Activated CD8-positive, alpha-beta T cell treated with anti-CD3 and anti-CD28 coated beads, Interleukin-2, amount 10 ng/mL, durations not matched to agents 7 days and 5 days (primary cell): ENCODE results near the gene SCYL1. TPM values are rescaled to one million over a fixed set of nuclear protein-coding genes. Genes with fewer than 3 reads are reported as not detected.

Experiments used
- ATAC-seq: fragments of 150-1000 bp; cut with Tn5 transposase; one replicate; pipeline ENCODE4 v1.10.0; 2021; ENCODE audit warnings: moderate library complexity
- CTCF ChIA-PET: fragments of 350-600 bp; sonication (Branson Sonifier 250); formaldehyde crosslinking; loops from one replicate; lab custom pipeline; 2021; ENCODE audit warnings: antibody characterized with exemption; lab: Charles Lee
- POLR2A ChIA-PET: fragments of 350-600 bp; sonication (Branson Sonifier 250); formaldehyde crosslinking; loops from one replicate; lab custom pipeline; 2021; ENCODE audit warnings: antibody characterized with exemption; lab: Charles Lee
- DNase-seq: peaks from one replicate; pipeline ENCODE4 v3.0.0-alpha.2; 2020
- H3K27ac Mint-ChIP-seq: one replicate; pipeline ENCODE4 v1.8.0; 2021; ENCODE audit warnings: mild to moderate bottlenecking, mixed read lengths
- H3K27me3 Mint-ChIP-seq: one replicate; pipeline ENCODE4 v1.8.0; 2021; ENCODE audit warnings: low read depth, mixed read lengths
- H3K36me3 Mint-ChIP-seq: one replicate; pipeline ENCODE4 v1.8.0; 2021; ENCODE audit warnings: low read depth, mixed read lengths
- H3K4me1 Mint-ChIP-seq: one replicate; pipeline ENCODE4 v1.8.0; 2021; ENCODE audit warnings: low read depth, mixed read lengths
- H3K4me3 Mint-ChIP-seq: one replicate; pipeline ENCODE4 v1.8.0; 2021; ENCODE audit warnings: mild to moderate bottlenecking, mixed read lengths
- H3K9me3 Mint-ChIP-seq: one replicate; pipeline ENCODE4 v1.8.0; 2022; ENCODE audit warnings: mixed read lengths; ENCODE audit not compliant: insufficient read depth
- total RNA-seq, 2 experiments: library from RNA; stranded (reverse); gene quantifications; one replicate each; pipeline ENCODE4 v1.2.3, GENCODE V29; 2021

Gene SCYL1
- total RNA-seq, 2 experiments from 2014 or later, result 68.0 to 69.5 TPM

DNA sequence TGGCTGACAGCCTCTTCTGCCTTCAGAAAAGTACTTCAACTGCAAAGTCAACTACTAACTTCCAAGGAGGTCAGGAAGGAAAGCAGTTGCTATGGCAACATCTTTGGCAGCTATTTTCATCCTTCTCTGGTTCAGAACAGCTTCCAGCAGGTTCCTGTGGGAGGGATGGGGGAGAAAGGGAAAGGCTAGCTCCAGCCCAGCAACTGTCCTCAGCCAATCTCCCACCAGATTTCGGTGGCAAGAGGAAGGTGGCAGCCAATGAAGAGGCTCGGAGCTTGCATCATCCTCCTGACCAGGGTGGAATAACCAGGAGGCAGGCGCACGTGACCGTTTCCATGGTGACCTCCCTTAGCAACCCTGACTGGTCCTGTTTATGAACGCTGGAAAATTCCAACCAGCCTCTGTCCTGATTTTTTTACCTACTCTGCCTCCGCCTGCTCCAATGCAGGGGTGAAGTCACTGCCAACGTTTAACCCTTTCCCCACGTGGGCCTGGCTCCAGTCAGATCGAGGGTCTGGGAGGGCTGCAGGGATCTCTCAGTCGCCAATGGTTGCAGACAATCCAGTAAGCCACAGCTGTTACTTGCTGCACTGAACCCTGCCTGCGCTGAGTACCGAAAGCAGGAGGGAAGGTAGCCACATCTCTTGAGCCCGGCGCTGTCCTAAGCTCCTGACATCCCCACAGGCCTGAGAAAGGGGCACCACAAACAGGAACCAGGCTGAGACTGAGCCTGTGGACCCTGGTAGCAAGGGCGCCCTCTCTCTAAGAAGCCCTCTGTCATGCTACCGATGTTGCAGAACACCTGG lies 37.2 kb upstream of the SCYL1 start:
- Mint-ChIP-seq H3K36me3 (no peaks in the 10 kb centered on the region), H3K9me3 (no peaks in the 10 kb centered on the region), H3K4me1 (peaks cover 31% of the 10 kb centered on the region), H3K27me3 (peaks cover 3% of the 10 kb centered on the region), H3K27ac (no peak overlapping the region), H3K4me3 (no peak overlapping the region)
- no peak for DNase-seq
- peak; percentile 54 for ATAC-seq
- ChIA-PET POLR2A (interaction anchor here (0.8 to 18.7 kb wide), 6 partner anchors 9 to 66 kb away, joined by 3 to 447 read pairs (median 5); partner anchors contain the start of gene MALAT1), CTCF (interaction anchor here (0.6 to 3.5 kb wide), 10 partner anchors 9 to 158 kb away, joined by 3 to 14 read pairs (median 4); no protein-coding TSS in a partner anchor)

GRCh38 chr11:65488273-65489034 lies 36.4 kb upstream of the SCYL1 start:
- Mint-ChIP-seq H3K27me3 (peaks cover 3% of the 10 kb centered on the region), H3K9me3 (no peaks in the 10 kb centered on the region), H3K36me3 (no peaks in the 10 kb centered on the region), H3K4me3 (no peak overlapping the region), H3K4me1 (peaks cover 36% of the 10 kb centered on the region), H3K27ac (peak overlapping the region; percentile 28)
- no peak for DNase-seq
- POLR2A ChIA-PET, result interaction anchor here (0.8 to 18.7 kb wide), 8 partner anchors 10 to 227 kb away, joined by 3 to 447 read pairs (median 4); partner anchors contain the start of genes MALAT1, NEAT1 and POLA2
- no peak for ATAC-seq
- CTCF ChIA-PET, result interaction anchor here (0.6 to 3.5 kb wide), 10 partner anchors 8 to 173 kb away, joined by 3 to 14 read pairs (median 4); no protein-coding TSS in a partner anchor

DNA sequence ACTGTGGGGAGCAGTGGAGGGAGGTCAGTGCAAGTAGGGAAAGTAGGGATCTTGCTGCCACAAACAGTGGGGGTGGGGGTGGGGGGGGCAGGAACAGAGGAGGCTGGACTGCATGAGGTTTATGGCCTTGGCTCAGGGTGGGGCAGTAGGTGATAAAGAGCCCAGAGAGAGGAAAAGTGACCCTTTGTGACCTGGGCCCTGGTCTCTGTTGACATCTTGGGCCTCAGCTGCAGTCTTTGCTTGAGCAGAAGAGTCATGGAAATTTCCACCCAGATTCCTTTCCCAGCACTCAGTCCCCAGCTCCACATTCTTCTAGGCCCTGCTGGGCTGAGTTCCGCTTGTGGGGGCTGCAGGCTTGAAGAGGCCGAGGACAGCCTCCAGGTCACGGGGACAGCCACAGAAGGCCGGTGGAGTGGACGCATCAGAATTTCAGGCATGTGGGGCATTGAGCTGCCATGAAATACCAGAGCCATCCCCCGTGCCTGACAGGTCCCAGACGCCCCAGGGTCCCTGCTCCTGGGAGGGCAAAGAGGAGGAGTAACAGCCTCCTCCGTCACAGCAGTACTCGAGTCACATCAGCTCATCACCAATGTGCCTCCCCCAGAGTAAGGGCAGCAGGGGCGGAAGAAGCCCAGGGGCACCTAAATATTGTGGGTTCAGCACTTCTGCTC lies 35.7 kb upstream of the SCYL1 start:
- Mint-ChIP-seq H3K27ac (no peak overlapping the region), H3K4me3 (no peak overlapping the region), H3K9me3 (no peaks in the 10 kb centered on the region), H3K36me3 (no peaks in the 10 kb centered on the region), H3K4me1 (peaks cover 39% of the 10 kb centered on the region), H3K27me3 (peaks cover 3% of the 10 kb centered on the region)
- ATAC-seq (no peak), DNase-seq (no peak)
- POLR2A ChIA-PET, result interaction anchor here (1.0 to 18.7 kb wide), 8 partner anchors 11 to 228 kb away, joined by 3 to 447 read pairs (median 4); partner anchors contain the start of genes MALAT1, NEAT1 and POLA2
- CTCF ChIA-PET, result interaction anchor here (1.1 to 3.5 kb wide), 6 partner anchors 10 to 174 kb away, joined by 3 to 14 read pairs (median 8); no protein-coding TSS in a partner anchor

- Mint-ChIP-seq H3K4me3 (no peak overlapping the region), H3K27ac (no peak overlapping the region), H3K27me3 (peaks cover 3% of the 10 kb centered on the region), H3K9me3 (no peaks in the 10 kb centered on the region), H3K36me3 (no peaks in the 10 kb centered on the region), H3K4me1 (peaks cover 45% of the 10 kb centered on the region)
- no peak for ATAC-seq
- ChIA-PET CTCF (interaction anchor here (1.1 to 3.5 kb wide), 4 partner anchors 11 to 174 kb away, joined by 4 to 14 read pairs (median 7); no protein-coding TSS in a partner anchor), POLR2A (interaction anchor here (0.7 to 18.7 kb wide), 7 partner anchors 9 to 66 kb away, joined by 3 to 447 read pairs (median 3); partner anchors contain the start of gene MALAT1)
- no peak for DNase-seq
These were observed 35.1 kb upstream of the SCYL1 start for GRCh38 chr11:65489706-65490320.

DNA sequence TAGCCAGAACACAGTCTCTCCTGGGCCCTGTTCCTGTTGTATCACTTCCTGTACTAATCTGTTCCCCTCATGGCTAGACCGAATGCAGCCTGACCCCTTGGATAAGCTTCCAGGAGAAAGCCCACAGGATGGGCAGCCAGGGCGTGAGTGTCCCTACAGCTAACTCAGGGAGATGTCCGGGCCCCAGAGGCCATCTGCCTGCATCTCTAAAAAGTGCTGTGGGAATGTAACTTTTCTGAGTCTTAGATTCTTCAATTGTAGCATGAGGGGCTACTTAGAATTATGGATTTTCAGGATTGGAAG lies 33.8 kb upstream of the SCYL1 start:
- DNase-seq (no peak), ATAC-seq (no peak)
- H3K9me3 Mint-ChIP-seq, result no peaks in the 10 kb centered on the region
- CTCF ChIA-PET, result interaction anchor here (0.8 to 2.9 kb wide), 3 partner anchors 13 to 75 kb away, joined by 5 to 25 read pairs (median 8); no protein-coding TSS in a partner anchor
- POLR2A ChIA-PET, result interaction anchor here (1.6 to 22.4 kb wide), 3 partner anchors 12 to 70 kb away, joined by 7 to 4167 read pairs (median 447); partner anchors contain the start of genes MALAT1 and NEAT1
- H3K4me3 Mint-ChIP-seq, result no peak overlapping the region
- no peak overlapping the region for H3K27ac Mint-ChIP-seq
- no peaks in the 10 kb centered on the region for H3K36me3 Mint-ChIP-seq
- peaks cover 50% of the 10 kb centered on the region for H3K4me1 Mint-ChIP-seq
- no peaks in the 10 kb centered on the region for H3K27me3 Mint-ChIP-seq

GRCh38 chr11:65491614-65492386 lies 33.1 kb upstream of the SCYL1 start:
- Mint-ChIP-seq H3K27ac (no peak overlapping the region), H3K4me3 (no peak overlapping the region), H3K36me3 (no peaks in the 10 kb centered on the region), H3K27me3 (no peaks in the 10 kb centered on the region), H3K9me3 (no peaks in the 10 kb centered on the region), H3K4me1 (peaks cover 57% of the 10 kb centered on the region)
- DNase-seq, result no peak
- CTCF ChIA-PET, result interaction anchor here (0.8 to 2.9 kb wide), 6 partner anchors 14 to 163 kb away, joined by 3 to 25 read pairs (median 6); no protein-coding TSS in a partner anchor
- POLR2A ChIA-PET, result interaction anchor here (1.6 to 22.4 kb wide), 3 partner anchors 12 to 71 kb away, joined by 7 to 4167 read pairs (median 447); partner anchors contain the start of genes MALAT1 and NEAT1
- ATAC-seq, result no peak

GRCh38 chr11:65492387-65492636 lies 32.6 kb upstream of the SCYL1 start:
- Mint-ChIP-seq H3K9me3 (no peaks in the 10 kb centered on the region), H3K27ac (no peak overlapping the region), H3K36me3 (no peaks in the 10 kb centered on the region), H3K4me3 (no peak overlapping the region), H3K4me1 (peaks cover 59% of the 10 kb centered on the region), H3K27me3 (no peaks in the 10 kb centered on the region)
- DNase-seq, result no peak
- POLR2A ChIA-PET, result interaction anchor here (1.6 to 22.4 kb wide), 3 partner anchors 11 to 71 kb away, joined by 7 to 4167 read pairs (median 447); partner anchors contain the start of genes MALAT1 and NEAT1
- CTCF ChIA-PET, result interaction anchor here (1.2 to 2.9 kb wide), 6 partner anchors 14 to 163 kb away, joined by 3 to 25 read pairs (median 8); no protein-coding TSS in a partner anchor
- no peak for ATAC-seq

- H3K36me3 Mint-ChIP-seq, result no peaks in the 10 kb centered on the region
- no peaks in the 10 kb centered on the region for H3K27me3 Mint-ChIP-seq
- no peak overlapping the region for H3K27ac Mint-ChIP-seq
- H3K4me3 Mint-ChIP-seq, result no peak overlapping the region
- H3K4me1 Mint-ChIP-seq, result peaks cover 54% of the 10 kb centered on the region
- ChIA-PET POLR2A (interaction anchor here (1.0 to 22.4 kb wide), 4 partner anchors 11 to 72 kb away, joined by 3 to 4167 read pairs (median 620); partner anchors contain the start of genes MALAT1 and NEAT1), CTCF (interaction anchor here (1.0 to 2.9 kb wide), 7 partner anchors 12 to 164 kb away, joined by 3 to 25 read pairs (median 8); no protein-coding TSS in a partner anchor)
- ATAC-seq (no peak), DNase-seq (no peak)
- H3K9me3 Mint-ChIP-seq, result no peaks in the 10 kb centered on the region
These were observed 32.1 kb upstream of the SCYL1 start for GRCh38 chr11:65492637-65493366.

- DNase-seq (no peak), ATAC-seq (no peak)
- H3K9me3 Mint-ChIP-seq, result no peaks in the 10 kb centered on the region
- H3K36me3 Mint-ChIP-seq, result no peaks in the 10 kb centered on the region
- ChIA-PET CTCF (interaction anchor here (1.0 to 19.7 kb wide), 7 partner anchors 11 to 77 kb away, joined by 3 to 538 read pairs (median 8); partner anchors contain the start of gene NEAT1), POLR2A (interaction anchor here (1.0 to 22.4 kb wide), 4 partner anchors 10 to 72 kb away, joined by 3 to 4167 read pairs (median 620); partner anchors contain the start of genes MALAT1 and NEAT1)
- H3K27ac Mint-ChIP-seq, result no peak overlapping the region
- H3K4me3 Mint-ChIP-seq, result no peak overlapping the region
- no peaks in the 10 kb centered on the region for H3K27me3 Mint-ChIP-seq
- peaks cover 48% of the 10 kb centered on the region for H3K4me1 Mint-ChIP-seq
These were observed 31.3 kb upstream of the SCYL1 start for GRCh38 chr11:65493367-65494176.
